Adipocyte (in vitro differentiated cells): ENCODE measurements around the gene SORBS2.

Experiments
- DNase-seq: peaks from one replicate; pipeline ENCODE4 v3.0.0-alpha.2; 2015; ENCODE audit warnings: low read depth
- H3K27me3 ChIP-seq: replicated peaks from 2 replicates; pipeline ENCODE4 v1.7.0; 2013; ENCODE audit warnings: mild to moderate bottlenecking, low read length, moderate library complexity; ENCODE audit not compliant: control insufficient read depth, insufficient read depth
- H3K36me3 ChIP-seq: 2 replicates; pipeline ENCODE4 v1.7.0; 2013; ENCODE audit warnings: low read length, mild to moderate bottlenecking, moderate library complexity; ENCODE audit not compliant: control insufficient read depth, insufficient read depth, severe bottlenecking
- H3K4me1 ChIP-seq: 2 replicates; pipeline ENCODE4 v1.7.0; 2013; ENCODE audit warnings: mild to moderate bottlenecking, low read length, moderate library complexity; ENCODE audit not compliant: control insufficient read depth, insufficient read depth
- H3K4me3 ChIP-seq: 2 replicates; pipeline ENCODE4 v1.7.0; 2013; ENCODE audit warnings: mild to moderate bottlenecking, low read length, moderate library complexity
- H3K9ac ChIP-seq: 2 replicates; pipeline ENCODE4 v1.7.0; 2013; ENCODE audit warnings: mild to moderate bottlenecking, low read length, moderate library complexity
- H3K9me3 ChIP-seq: 2 replicates; pipeline ENCODE4 v1.7.0; 2013; ENCODE audit warnings: mild to moderate bottlenecking, low read length, moderate library complexity; ENCODE audit not compliant: control insufficient read depth

SORBS2 gene

GRCh38 chr4:185576314-185576961 lies 235.6 kb downstream of the SORBS2 start:
- Histone ChIP-seq H3K9me3 (no peaks in the 10 kb centered on the region), H3K4me1 (no peaks in the 10 kb centered on the region), H3K27me3 (no peaks in the 10 kb centered on the region), H3K36me3 (no peaks in the 10 kb centered on the region), H3K4me3 (no peak overlapping the region), H3K9ac (no peak overlapping the region)
- no peak for DNase-seq

DNA sequence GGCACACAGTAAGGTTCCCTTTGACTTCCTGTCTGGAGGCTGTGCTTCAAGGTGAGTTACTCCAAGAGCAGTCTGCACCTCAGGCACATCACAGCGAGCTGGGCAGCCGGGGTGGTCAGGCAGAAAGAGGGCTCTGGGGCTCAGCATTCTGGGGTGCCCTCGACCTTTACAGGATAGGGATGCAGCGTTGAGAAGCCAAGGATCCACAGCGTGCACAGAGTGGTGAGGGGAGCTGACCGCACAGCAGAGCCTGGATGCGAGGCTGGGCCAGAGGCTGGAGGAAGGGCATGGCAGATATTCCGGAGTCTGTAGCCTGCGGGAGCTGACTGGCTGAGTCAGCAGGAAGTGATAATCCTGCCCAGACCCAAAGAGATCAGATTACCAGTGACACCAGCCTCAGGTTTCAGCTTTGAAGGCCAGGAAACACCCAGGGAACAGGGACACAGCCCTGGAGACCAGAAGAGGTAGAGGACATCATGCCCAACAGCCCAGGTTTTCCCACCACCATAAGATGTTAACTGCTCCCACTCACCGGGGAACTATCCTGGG lies 238.3 kb downstream of the SORBS2 start:
- no peaks in the 10 kb centered on the region for H3K4me1 ChIP-seq
- H3K36me3 ChIP-seq, result no peaks in the 10 kb centered on the region
- peak; percentile 75 for DNase-seq
- no peaks in the 10 kb centered on the region for H3K9me3 ChIP-seq
- H3K27me3 ChIP-seq, result no peaks in the 10 kb centered on the region
- H3K4me3 ChIP-seq, result no peak overlapping the region
- no peak overlapping the region for H3K9ac ChIP-seq

GRCh38 chr4:185570727-185571126 lies 241.3 kb downstream of the SORBS2 start:
- Histone ChIP-seq H3K9ac (no peak overlapping the region), H3K4me1 (peaks cover 26% of the 10 kb centered on the region), H3K9me3 (no peaks in the 10 kb centered on the region), H3K36me3 (no peaks in the 10 kb centered on the region), H3K4me3 (no peak overlapping the region), H3K27me3 (no peaks in the 10 kb centered on the region)
- no peak for DNase-seq

DNA sequence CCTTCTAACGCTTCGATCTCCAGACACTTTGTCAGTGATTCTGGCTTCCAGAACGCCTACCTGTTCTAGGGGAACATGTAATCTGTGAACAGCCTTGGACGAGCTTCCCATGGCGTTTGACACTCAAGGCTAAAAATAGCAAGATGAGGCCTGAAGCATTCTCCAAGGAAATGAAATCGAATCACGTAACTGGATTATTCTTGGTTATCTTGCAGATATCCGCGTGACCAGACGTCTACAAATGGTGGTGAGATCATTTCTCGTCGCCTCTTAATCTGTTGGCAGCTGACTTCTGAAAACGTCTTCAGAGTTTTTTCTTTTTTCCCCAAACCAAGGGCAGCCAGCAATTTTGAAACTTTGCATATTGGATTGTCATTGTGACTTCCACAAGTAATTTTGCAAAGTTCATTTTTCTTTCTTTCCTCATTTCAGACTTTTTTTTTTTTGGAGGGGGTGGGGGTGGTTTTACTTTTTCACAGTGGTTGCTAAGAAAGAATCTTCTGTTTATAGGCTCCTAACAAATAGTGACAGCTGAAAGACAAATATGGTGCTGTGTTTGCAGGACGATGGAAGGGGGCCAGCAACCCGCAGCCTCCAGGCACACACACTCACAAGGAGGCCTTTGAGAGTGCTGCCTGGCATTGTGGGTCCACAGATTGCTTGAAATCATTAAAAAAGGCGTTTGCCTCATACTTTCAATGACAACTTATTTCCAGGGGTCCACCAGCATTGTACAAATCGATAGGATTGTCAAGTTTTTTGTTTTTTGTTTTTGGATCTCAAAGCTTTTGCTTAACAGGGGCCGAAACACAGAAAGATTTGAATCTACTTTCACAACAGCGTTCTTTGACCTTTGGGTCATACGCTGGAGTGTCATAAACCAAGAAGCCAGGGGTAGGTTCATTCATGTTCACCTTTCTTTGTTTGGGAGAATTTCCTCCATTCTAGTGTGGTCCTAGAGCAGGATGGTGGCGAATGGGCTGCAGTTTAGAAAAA lies 244.3 kb downstream of the SORBS2 start:
- peak; percentile 16 for DNase-seq
- no peaks in the 10 kb centered on the region for H3K36me3 ChIP-seq
- H3K9ac ChIP-seq, result peak overlapping the region; percentile 57
- H3K9me3 ChIP-seq, result no peaks in the 10 kb centered on the region
- H3K4me1 ChIP-seq, result peaks cover 26% of the 10 kb centered on the region
- H3K4me3 ChIP-seq, result peak overlapping the region; percentile 67
- no peaks in the 10 kb centered on the region for H3K27me3 ChIP-seq

- no peaks in the 10 kb centered on the region for H3K9me3 ChIP-seq
- H3K36me3 ChIP-seq, result no peaks in the 10 kb centered on the region
- H3K27me3 ChIP-seq, result no peaks in the 10 kb centered on the region
- H3K4me1 ChIP-seq, result peaks cover 26% of the 10 kb centered on the region
- peak; percentile 67 for DNase-seq
- peak overlapping the region; percentile 57 for H3K9ac ChIP-seq
- peak overlapping the region; percentile 67 for H3K4me3 ChIP-seq
Measured at GRCh38 chr4:185566972-185567371, 245.0 kb downstream of the SORBS2 start.

DNA sequence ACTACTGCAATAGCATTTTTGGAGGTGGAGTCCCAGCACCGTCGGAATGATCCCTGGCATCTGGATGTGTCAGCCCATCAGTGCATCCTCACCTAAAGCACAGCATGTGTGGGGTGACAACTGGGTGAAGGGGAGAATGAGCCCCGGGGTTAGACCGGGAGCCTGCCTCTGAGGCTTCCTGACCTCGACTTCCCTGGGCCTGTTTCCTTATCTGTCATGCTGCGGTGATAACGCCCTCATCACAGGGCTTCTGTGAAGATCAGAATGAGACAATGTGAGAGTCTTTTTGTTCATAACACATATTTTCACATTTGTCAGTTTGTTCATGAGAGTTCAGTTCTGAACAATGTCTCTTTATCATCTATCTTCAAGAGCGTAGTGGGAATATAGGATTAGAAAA lies 245.6 kb downstream of the SORBS2 start:
- Histone ChIP-seq H3K4me1 (peaks cover 26% of the 10 kb centered on the region), H3K9ac (peak overlapping the region; percentile 14), H3K4me3 (peak overlapping the region; percentile 67), H3K9me3 (no peaks in the 10 kb centered on the region), H3K36me3 (no peaks in the 10 kb centered on the region), H3K27me3 (no peaks in the 10 kb centered on the region)
- DNase-seq, result no peak

DNA sequence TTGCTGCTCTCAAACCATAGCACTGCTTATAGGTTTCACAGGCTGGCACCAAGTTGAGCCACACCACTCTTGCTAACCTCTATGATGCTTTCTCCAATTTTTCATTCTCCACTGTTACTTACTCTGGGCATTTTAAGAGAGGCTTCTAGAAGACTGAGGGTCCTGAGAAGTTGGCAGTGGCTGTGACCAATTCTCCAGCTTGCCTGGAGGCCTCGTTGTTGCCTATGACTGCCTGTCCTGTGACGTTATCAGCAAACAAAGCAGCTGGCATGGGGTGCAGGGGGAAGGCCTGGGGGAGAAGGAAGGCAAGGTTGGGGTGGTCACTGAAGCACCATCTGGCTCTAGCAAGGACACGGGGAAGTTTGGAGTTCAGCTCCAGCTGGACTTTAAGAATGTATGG lies 246.3 kb downstream of the SORBS2 start:
- no peak for DNase-seq
- H3K9ac ChIP-seq, result no peak overlapping the region
- no peaks in the 10 kb centered on the region for H3K9me3 ChIP-seq
- no peaks in the 10 kb centered on the region for H3K36me3 ChIP-seq
- peaks cover 26% of the 10 kb centered on the region for H3K4me1 ChIP-seq
- no peak overlapping the region for H3K4me3 ChIP-seq
- H3K27me3 ChIP-seq, result no peaks in the 10 kb centered on the region

DNA sequence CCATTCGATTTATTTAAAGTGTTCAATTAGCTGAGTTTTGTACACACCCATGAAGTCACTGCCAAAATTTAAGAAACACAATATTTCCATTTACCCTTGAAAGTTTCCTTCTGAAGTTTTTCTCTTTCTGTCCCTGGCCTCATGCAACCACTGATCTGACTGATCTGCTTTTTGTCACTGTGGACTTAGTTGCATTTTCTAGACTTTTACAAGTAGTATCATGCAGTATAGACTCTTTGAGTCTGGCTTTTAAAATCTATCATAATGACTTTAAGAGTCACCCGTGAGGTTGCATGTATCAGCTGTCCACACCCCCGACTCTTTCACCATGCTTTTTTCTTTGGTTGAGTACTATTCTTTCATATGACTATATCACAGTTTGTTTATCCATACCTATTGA lies 247.6 kb downstream of the SORBS2 start:
- H3K36me3 ChIP-seq, result no peaks in the 10 kb centered on the region
- H3K4me3 ChIP-seq, result no peak overlapping the region
- H3K9ac ChIP-seq, result no peak overlapping the region
- DNase-seq, result no peak
- H3K4me1 ChIP-seq, result peaks cover 26% of the 10 kb centered on the region
- no peaks in the 10 kb centered on the region for H3K27me3 ChIP-seq
- H3K9me3 ChIP-seq, result no peaks in the 10 kb centered on the region

- DNase-seq, result no peak
- Histone ChIP-seq H3K9ac (no peak overlapping the region), H3K36me3 (no peaks in the 10 kb centered on the region), H3K27me3 (no peaks in the 10 kb centered on the region), H3K9me3 (no peaks in the 10 kb centered on the region), H3K4me3 (no peak overlapping the region), H3K4me1 (peaks cover 15% of the 10 kb centered on the region)
Measured at GRCh38 chr4:185562531-185562930, 249.5 kb downstream of the SORBS2 start.

GRCh38 chr4:185560316-185560715 lies 251.7 kb downstream of the SORBS2 start:
- Histone ChIP-seq H3K4me1 (no peaks in the 10 kb centered on the region), H3K36me3 (no peaks in the 10 kb centered on the region), H3K27me3 (no peaks in the 10 kb centered on the region), H3K9ac (no peak overlapping the region), H3K9me3 (no peaks in the 10 kb centered on the region), H3K4me3 (no peak overlapping the region)
- no peak for DNase-seq

- H3K36me3 ChIP-seq, result no peaks in the 10 kb centered on the region
- no peak overlapping the region for H3K9ac ChIP-seq
- H3K4me3 ChIP-seq, result no peak overlapping the region
- H3K9me3 ChIP-seq, result no peaks in the 10 kb centered on the region
- H3K27me3 ChIP-seq, result no peaks in the 10 kb centered on the region
- H3K4me1 ChIP-seq, result no peaks in the 10 kb centered on the region
- peak; percentile 13 for DNase-seq
Measured at GRCh38 chr4:185559915-185560281, 252.1 kb downstream of the SORBS2 start.
